GM12872 (cell line): ENCODE results near the gene MAP1LC3A.

Experiments
- TF ChIP-seq, protein P1 (sequence below): IDR thresholded peaks from 3 replicates; pipeline ENCODE4 v1.5.1; 2011; ENCODE audit warnings: low read depth, mild to moderate bottlenecking, low read length, moderate library complexity; ENCODE audit not compliant: insufficient read depth

The MAP1LC3A gene

DNA sequence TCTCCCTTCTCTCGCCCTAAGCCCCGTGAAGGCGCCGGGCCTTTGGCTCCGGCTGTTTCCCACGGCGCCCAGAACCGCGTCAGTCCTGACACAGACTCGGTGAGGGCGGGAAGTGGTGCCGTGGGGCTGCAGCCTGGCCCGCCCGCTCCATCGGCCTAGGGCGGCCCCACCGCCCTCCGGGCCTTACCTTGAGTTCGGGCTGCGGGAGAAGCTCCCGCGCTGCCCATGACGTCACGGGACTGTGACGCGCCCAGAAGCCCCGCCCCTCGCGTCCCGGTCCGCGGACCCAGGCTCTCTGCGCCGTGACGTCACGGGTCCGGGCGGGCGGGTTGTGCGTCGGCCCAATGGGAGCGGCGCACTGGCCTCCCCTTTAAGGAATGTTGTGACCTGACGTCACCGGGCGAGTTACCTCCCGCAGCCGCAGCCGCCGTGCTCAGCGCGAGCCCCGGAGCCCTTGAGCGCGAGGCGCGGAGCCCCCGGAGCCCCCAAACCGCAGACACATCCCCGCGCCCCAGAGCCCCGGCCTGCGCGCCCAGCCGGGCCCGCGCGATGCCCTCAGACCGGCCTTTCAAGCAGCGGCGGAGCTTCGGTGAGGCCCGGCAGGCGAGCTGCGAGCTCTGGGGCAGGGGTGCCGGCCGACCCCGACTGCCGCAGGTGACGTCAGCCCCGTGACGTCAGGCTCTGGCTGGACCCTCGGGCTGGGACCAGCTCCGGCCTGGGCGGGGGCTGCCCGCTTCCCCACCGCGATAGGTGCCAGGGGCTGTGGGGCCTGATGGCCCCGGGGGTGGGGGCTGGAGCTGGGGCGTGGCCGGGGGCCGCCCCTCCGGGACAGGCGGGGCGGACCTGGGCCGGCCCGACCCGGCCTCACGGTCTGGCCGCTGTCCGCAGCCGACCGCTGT, at the start of gene MAP1LC3A:
TSS of gene MAP1LC3A (plus strand) at position 399 of the 899 bp plus-strand sequence. CDS start at position 550, 151 bp downstream.
- TF ChIP-seq, protein P1, sequence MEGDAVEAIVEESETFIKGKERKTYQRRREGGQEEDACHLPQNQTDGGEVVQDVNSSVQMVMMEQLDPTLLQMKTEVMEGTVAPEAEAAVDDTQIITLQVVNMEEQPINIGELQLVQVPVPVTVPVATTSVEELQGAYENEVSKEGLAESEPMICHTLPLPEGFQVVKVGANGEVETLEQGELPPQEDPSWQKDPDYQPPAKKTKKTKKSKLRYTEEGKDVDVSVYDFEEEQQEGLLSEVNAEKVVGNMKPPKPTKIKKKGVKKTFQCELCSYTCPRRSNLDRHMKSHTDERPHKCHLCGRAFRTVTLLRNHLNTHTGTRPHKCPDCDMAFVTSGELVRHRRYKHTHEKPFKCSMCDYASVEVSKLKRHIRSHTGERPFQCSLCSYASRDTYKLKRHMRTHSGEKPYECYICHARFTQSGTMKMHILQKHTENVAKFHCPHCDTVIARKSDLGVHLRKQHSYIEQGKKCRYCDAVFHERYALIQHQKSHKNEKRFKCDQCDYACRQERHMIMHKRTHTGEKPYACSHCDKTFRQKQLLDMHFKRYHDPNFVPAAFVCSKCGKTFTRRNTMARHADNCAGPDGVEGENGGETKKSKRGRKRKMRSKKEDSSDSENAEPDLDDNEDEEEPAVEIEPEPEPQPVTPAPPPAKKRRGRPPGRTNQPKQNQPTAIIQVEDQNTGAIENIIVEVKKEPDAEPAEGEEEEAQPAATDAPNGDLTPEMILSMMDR: no peak

- TF ChIP-seq, protein P1: no peak
Measured at GRCh38 chr20:34510575-34510974, 47.9 kb upstream of the MAP1LC3A start.

- TF ChIP-seq, protein P1: no peak
Measured at GRCh38 chr20:34511891-34512265, 46.6 kb upstream of the MAP1LC3A start.

DNA sequence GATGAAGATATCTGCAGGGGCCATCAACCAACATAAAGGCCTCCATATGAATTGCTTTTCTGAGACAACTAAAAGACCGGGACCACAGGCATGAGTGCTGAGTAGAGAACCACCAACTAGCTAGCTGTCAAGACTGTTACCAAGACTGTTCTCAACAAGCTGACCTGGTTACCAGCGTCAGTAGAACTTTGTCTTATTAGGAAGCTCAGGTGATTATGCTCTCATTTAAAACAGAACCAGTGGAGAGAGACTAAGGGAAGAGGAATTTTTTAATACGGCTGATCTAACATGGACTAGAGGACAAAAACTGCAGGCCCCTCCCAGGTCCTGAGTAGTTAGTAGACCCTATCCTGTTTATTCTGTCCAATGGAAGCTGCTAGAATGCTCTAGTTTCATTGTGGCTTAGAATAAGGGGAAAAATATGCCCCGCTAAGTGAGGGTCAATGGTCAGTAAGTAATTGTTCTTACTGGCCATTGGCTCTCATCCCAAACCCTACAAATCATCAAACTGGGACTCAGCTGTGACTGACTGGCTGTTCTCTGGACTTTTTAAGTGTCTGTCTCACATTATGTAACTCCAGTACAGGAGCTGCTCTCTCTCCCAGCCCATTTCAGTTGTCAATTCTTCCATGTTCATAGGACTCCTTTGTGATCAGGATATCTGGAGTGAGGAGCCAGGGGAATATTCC, 46.1 kb upstream of the MAP1LC3A start:
- TF ChIP-seq, protein P1: no peak

- TF ChIP-seq, protein P1: no peak
Measured at GRCh38 chr20:34512955-34513419, 45.5 kb upstream of the MAP1LC3A start.

GRCh38 chr20:34514897-34515483, 43.5 kb upstream of the MAP1LC3A start:
- TF ChIP-seq, protein P1: no peak
